Lung (tissue), 12 donors: ENCODE measurements around the gene SH3PXD2A. TPM values are rescaled to one million over a fixed set of nuclear protein-coding genes. Genes with fewer than 3 reads are reported as not detected.

Source experiments
- ATAC-seq: fragments of 200-7000 bp; cut with Tn5 transposase; one replicate; pipeline ENCODE4 v1.9.1; 2020; ENCODE audit warnings: moderate number of reproducible peaks; ENCODE audit not compliant: insufficient read depth, low FRiP score
- DNase-seq, 3 donors: peaks; one replicate each; pipeline ENCODE4 v3.0.0-alpha.2; 2013 to 2017
- H3K27ac ChIP-seq, 2 donors: one replicate each; pipeline ENCODE4 v1.5.1; 2013; ENCODE audit warnings: mild to moderate bottlenecking in 2 of 2, moderate library complexity in 2 of 2, control low read depth in 1 of 2, inconsistent platforms in 1 of 2, low read depth in 1 of 2, low read length in 1 of 2
- H3K27me3 ChIP-seq, 3 donors: one replicate each; pipeline ENCODE4 v1.5.1; 2013; ENCODE audit warnings: low read length in 2 of 3; ENCODE audit not compliant: control insufficient read depth in 3 of 3, insufficient read depth in 3 of 3
- H3K36me3 ChIP-seq, 4 donors: one replicate each; pipeline ENCODE4 v1.5.1; 2013; ENCODE audit warnings: low read length in 4 of 4, mild to moderate bottlenecking in 1 of 4, moderate library complexity in 1 of 4; ENCODE audit not compliant: control insufficient read depth in 4 of 4, insufficient read depth in 4 of 4
- H3K4me1 ChIP-seq, 5 donors: one replicate each; pipeline ENCODE4 v1.5.1; 2013; ENCODE audit warnings: low read length in 5 of 5, mild to moderate bottlenecking in 2 of 5, moderate library complexity in 1 of 5; ENCODE audit not compliant: control insufficient read depth in 5 of 5, insufficient read depth in 5 of 5
- H3K4me3 ChIP-seq: one replicate; pipeline ENCODE4 v1.5.1; 2013; ENCODE audit warnings: mild to moderate bottlenecking, control low read depth, moderate library complexity
- H3K9ac ChIP-seq, 2 donors: one replicate each; pipeline ENCODE4 v1.5.1; 2013; ENCODE audit warnings: low read length in 2 of 2, control low read depth in 1 of 2; ENCODE audit not compliant: insufficient read depth in 1 of 2
- H3K9me3 ChIP-seq, 4 donors: one replicate each; pipeline ENCODE4 v1.5.1; 2013; ENCODE audit warnings: low read length in 3 of 4, mild to moderate bottlenecking in 1 of 4, moderate library complexity in 1 of 4; ENCODE audit not compliant: control insufficient read depth in 4 of 4, insufficient read depth in 3 of 4
- WGBS, 2 donors: extraction: QIAGEN DNeasy Blood & Tissue Kit; methylation state at CpG; one replicate each; pipeline ENCODE4 v1.1.7; 2013; 5-methylcytosine and 5-hydroxymethylcytosine counted together
- polyA plus RNA-seq, 2 donors: library from polyadenylated mRNA; stranded (reverse); fragments of 200-250 nt; gene quantifications; one replicate each; pipeline ENCODE4 v1.2.1, GENCODE V29; 2013
- total RNA-seq, 2 donors: library from RNA; depleted of rRNA in 1 of 2; stranded (reverse); fragments of >200 nt in 1 of 2; gene quantifications; one replicate each; pipeline ENCODE4 v1.2.1, GENCODE V29; 2014 to 2021
- TF ChIP-seq, protein P1 (sequence below): IDR thresholded peaks from 2 replicates; pipeline ENCODE4 v1.5.1; 2012; ENCODE audit warnings: mild to moderate bottlenecking; ENCODE audit errors: control extremely low read depth, extremely low read depth
- donor health status: control.
- donor health status: control.
- donor health status: Bipolar disorder and iron deficiency.
- donor health status: healthy.
- donor health status: DM: yes; HTN: yes; CAD: no.

SH3PXD2A gene
- total and polyA plus RNA-seq, 4 donors: 9.9 to 53.2 (median 29.2) TPM

DNA sequence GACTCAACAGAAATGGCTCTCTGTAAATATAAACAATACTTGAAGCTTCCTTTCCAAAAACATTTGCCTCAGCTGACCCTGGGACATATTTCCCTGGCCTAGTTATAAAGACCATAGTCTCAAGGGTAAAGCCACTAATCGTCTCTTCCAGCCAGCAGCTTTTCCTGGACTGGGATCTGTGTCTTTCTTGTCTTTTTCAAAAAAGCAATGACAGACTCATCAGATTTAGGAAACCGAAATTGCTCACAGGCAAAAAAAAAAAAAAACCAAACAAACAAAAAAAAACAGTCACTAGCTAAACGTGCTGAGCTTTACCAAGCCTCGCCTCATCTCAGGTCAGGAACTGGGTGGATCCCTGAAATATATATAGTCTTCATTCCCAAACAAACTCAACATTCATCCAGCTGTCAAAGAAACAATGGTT lies 39.1 kb upstream of the SH3PXD2A start:
- Histone ChIP-seq H3K27ac (peak overlapping the region; percentile 56 to 79), H3K4me1 (peaks cover 11 to 53% (median 27%) of the 10 kb centered on the region in 5 donors), H3K9me3 (no peaks in the 10 kb centered on the region), H3K36me3 (peaks cover 8 to 37% (median 16%) of the 10 kb centered on the region in 4 donors), H3K27me3 (no peaks in the 10 kb centered on the region), H3K9ac (no peak overlapping the region), H3K4me3 (no peak overlapping the region)
- TF ChIP-seq, protein P1, sequence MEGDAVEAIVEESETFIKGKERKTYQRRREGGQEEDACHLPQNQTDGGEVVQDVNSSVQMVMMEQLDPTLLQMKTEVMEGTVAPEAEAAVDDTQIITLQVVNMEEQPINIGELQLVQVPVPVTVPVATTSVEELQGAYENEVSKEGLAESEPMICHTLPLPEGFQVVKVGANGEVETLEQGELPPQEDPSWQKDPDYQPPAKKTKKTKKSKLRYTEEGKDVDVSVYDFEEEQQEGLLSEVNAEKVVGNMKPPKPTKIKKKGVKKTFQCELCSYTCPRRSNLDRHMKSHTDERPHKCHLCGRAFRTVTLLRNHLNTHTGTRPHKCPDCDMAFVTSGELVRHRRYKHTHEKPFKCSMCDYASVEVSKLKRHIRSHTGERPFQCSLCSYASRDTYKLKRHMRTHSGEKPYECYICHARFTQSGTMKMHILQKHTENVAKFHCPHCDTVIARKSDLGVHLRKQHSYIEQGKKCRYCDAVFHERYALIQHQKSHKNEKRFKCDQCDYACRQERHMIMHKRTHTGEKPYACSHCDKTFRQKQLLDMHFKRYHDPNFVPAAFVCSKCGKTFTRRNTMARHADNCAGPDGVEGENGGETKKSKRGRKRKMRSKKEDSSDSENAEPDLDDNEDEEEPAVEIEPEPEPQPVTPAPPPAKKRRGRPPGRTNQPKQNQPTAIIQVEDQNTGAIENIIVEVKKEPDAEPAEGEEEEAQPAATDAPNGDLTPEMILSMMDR: no peak
- 30 to 55% methylated on average over 4 of the region's 4 CpGs for WGBS, 2 donors
- DNase-seq (peak; percentile 56 to 90 (median 89)), ATAC-seq (no peak)

DNA sequence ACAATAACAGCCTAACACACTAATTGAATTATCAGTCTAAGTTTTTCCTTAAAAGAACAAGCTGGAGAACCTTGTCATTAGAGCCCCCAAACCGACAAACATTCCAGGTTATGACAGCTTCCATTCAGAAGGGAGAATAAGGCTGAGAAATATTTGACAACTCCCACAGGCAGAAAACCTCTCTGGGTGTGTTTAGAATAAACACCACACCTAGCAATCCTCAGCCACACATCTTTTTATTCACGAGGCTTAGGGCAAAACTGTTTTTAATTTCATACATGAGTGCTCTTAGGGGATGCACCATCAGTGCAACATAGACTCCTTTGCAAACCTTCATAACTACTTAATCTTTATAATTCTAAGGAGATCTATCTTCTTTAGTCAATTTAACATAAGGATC lies 38.4 kb upstream of the SH3PXD2A start:
- no peaks in the 10 kb centered on the region for H3K27me3 ChIP-seq
- peak overlapping the region in 1 of 2 donors; percentile 33 for H3K9ac ChIP-seq
- no peak for DNase-seq
- H3K36me3 ChIP-seq: peaks cover 8 to 33% (median 13%) of the 10 kb centered on the region in 4 donors
- ATAC-seq: no peak
- no peaks in the 10 kb centered on the region for H3K9me3 ChIP-seq
- peaks cover 12 to 51% (median 27%) of the 10 kb centered on the region in 5 donors for H3K4me1 ChIP-seq
- 30 to 67% methylated on average over 2 of the region's 2 CpGs for WGBS, 2 donors
- H3K27ac ChIP-seq: peak overlapping the region; percentile 79 to 91
- TF ChIP-seq, protein P1: no peak
- no peak overlapping the region for H3K4me3 ChIP-seq

DNA sequence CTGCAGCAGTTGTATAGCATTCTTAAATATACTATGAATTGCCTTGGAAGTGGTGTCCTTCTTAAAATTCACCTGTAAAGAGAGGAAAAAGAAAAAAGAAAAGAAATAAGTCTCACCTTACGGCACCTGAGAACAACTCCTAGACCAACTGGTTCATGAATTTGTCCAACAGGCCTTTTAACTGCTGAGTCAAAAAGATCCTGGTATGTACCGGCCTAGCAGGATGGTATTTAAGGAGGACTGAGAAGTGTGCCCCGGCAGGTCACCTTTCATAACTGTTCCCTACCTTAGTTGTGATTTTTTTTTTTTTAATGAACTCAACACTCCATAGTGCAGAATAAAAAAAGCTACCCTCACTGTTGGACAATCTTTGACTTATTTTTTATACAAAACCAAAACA lies 36.8 kb upstream of the SH3PXD2A start:
- ATAC-seq (no peak), DNase-seq (peak in 1 of 3 donors; percentile 49)
- Histone ChIP-seq H3K9me3 (no peaks in the 10 kb centered on the region), H3K27me3 (no peaks in the 10 kb centered on the region), H3K4me3 (no peak overlapping the region), H3K27ac (no peak overlapping the region), H3K9ac (no peak overlapping the region), H3K4me1 (peaks cover 11 to 64% (median 31%) of the 10 kb centered on the region in 5 donors), H3K36me3 (peaks cover 2 to 31% (median 12%) of the 10 kb centered on the region in 4 donors)
- TF ChIP-seq, protein P1: no peak
- WGBS, 2 donors: 72 to 86% methylated on average over 3 of the region's 3 CpGs

DNA sequence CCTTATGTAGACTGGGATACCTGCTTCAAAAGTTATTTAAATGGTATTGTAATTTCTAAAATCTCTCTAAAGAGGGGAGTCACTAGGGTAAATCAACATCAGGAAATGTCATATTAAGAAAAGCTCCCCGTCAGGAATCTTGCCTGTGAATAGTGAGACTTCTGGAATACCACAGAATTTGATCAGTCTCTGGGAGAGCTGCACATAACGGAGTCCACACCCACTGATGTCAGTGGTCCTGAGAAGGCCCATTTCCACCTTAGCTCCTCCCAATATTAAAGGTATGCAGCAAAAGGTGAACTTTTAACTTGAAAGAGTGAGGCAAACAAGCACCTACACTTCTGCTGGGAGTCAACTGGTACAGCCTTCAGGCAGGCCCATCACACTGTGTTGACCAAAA lies 35.3 kb upstream of the SH3PXD2A start:
- DNase-seq (no peak), ATAC-seq (no peak)
- TF ChIP-seq, protein P1: no peak
- 59 to 84% methylated on average over 2 of the region's 2 CpGs for WGBS, 2 donors
- Histone ChIP-seq H3K4me1 (peaks cover 10 to 58% (median 24%) of the 10 kb centered on the region in 5 donors), H3K27me3 (no peaks in the 10 kb centered on the region), H3K27ac (peak overlapping the region; percentile 17 to 84), H3K9ac (peak overlapping the region in 1 of 2 donors; percentile 48), H3K4me3 (no peak overlapping the region), H3K36me3 (peaks cover 7 to 34% (median 16%) of the 10 kb centered on the region in 4 donors), H3K9me3 (no peaks in the 10 kb centered on the region)
